ENCODE data around the gene RARS2. TPM values are rescaled to one million over a fixed set of nuclear protein-coding genes. Genes with fewer than 3 reads are reported as not detected.

The RARS2 gene
- total RNA-seq, 5 donors from 2014 or later (not counting 1 experiment from before 2014, with no cell fraction given) = 27.5 to 31.4 (median 28.4) TPM

GRCh38 chr6:87534377-87535047 is 55.3 kb downstream of the RARS2 start:
- CTCF ChIA-PET = no interaction called here
- Histone ChIP-seq H3K27ac (ENCODE audit: low read length) (no peak overlapping the region), H3K9me3 (no peaks in the 10 kb centered on the region), H3K4me3 (ENCODE audit: control insufficient read depth in 1 of 2, extremely low read depth in 1 of 2, low read length in 1 of 2) (no peak overlapping the region), H3K27me3 (replicated peaks in 1 of 2; ENCODE audit: control insufficient read depth in 2 of 2, extremely low read depth in 1 of 2, insufficient read depth in 2 of 2, low read length in 1 of 2) (no peaks in the 10 kb centered on the region), H3K36me3 (ENCODE audit: control insufficient read depth in 2 of 2, extremely low read depth in 1 of 2, insufficient read depth in 1 of 2, low read length in 1 of 2) (peaks cover 0 to 34% of the 10 kb centered on the region in 2 donors), H3K4me1 (ENCODE audit: control insufficient read depth in 1 of 2, extremely low read depth in 1 of 2, insufficient read depth in 2 of 2, low read length in 2 of 2) (no peaks in the 10 kb centered on the region)
- DNase-seq (no peak), ATAC-seq (replicated peaks in 1 of 4) (no peak)
- H3K9me3 Mint-ChIP-seq = peaks cover 0 to 2% (median 0%) of the 10 kb centered on the region in 3 donors
- no peaks in the 10 kb centered on the region for H3K27me3 Mint-ChIP-seq
- peaks cover 5 to 22% (median 12%) of the 10 kb centered on the region in 3 donors for H3K4me1 Mint-ChIP-seq
- POLR2A ChIA-PET = no interaction called here
- H3K27ac Mint-ChIP-seq = no peak overlapping the region
- H3K4me3 Mint-ChIP-seq = no peak overlapping the region
- H3K36me3 Mint-ChIP-seq = peaks cover 48% of the 10 kb centered on the region
- WGBS (ENCODE audit: insufficient coverage) = 100% methylated on average over 2 of the region's 2 CpGs

DNA sequence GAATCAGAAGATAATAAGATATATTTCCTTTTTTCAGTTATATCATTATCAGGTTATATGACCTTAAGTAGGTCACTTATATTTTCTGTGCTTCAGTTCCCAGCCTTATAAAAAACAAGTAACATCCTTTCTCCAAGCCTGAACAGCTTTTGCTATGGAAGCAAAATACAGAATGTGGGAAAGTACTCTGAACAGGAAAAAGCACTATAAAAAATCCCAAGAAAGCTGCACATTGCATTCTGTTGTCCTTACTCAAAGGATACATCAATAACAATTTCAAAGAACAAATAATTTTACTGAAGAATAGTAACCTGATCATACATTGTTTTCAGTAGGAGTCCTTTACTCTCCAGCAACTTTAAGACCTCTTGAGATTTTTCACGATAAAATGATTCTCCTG is 60.6 kb downstream of the RARS2 start:
- no peaks in the 10 kb centered on the region for H3K27me3 ChIP-seq (replicated peaks in 1 of 2; ENCODE audit: control insufficient read depth in 2 of 2, extremely low read depth in 1 of 2, insufficient read depth in 2 of 2, low read length in 1 of 2)
- no peaks in the 10 kb centered on the region for H3K9me3 Mint-ChIP-seq
- H3K9me3 ChIP-seq = no peaks in the 10 kb centered on the region
- POLR2A ChIA-PET = no interaction called here
- CTCF ChIA-PET = no interaction called here
- H3K4me1 Mint-ChIP-seq = peaks cover 10 to 26% (median 17%) of the 10 kb centered on the region in 3 donors
- no CpG with 5 or more reads among the region's 1 CpG for WGBS (ENCODE audit: insufficient coverage)
- H3K4me3 Mint-ChIP-seq = no peak overlapping the region
- H3K27me3 Mint-ChIP-seq = no peaks in the 10 kb centered on the region
- H3K27ac Mint-ChIP-seq = peak overlapping the region; percentile 16 to 53
- H3K36me3 ChIP-seq (ENCODE audit: control insufficient read depth in 2 of 2, extremely low read depth in 1 of 2, insufficient read depth in 1 of 2, low read length in 1 of 2) = peaks cover 5 to 37% of the 10 kb centered on the region in 2 donors
- H3K36me3 Mint-ChIP-seq = peaks cover 46% of the 10 kb centered on the region
- DNase-seq = no peak
- no peak overlapping the region for H3K4me3 ChIP-seq (ENCODE audit: control insufficient read depth in 1 of 2, extremely low read depth in 1 of 2, low read length in 1 of 2)
- no peaks in the 10 kb centered on the region for H3K4me1 ChIP-seq (ENCODE audit: control insufficient read depth in 1 of 2, extremely low read depth in 1 of 2, insufficient read depth in 2 of 2, low read length in 2 of 2)
- H3K27ac ChIP-seq (ENCODE audit: low read length) = no peak overlapping the region
- ATAC-seq (replicated peaks in 1 of 4) = no peak

DNA sequence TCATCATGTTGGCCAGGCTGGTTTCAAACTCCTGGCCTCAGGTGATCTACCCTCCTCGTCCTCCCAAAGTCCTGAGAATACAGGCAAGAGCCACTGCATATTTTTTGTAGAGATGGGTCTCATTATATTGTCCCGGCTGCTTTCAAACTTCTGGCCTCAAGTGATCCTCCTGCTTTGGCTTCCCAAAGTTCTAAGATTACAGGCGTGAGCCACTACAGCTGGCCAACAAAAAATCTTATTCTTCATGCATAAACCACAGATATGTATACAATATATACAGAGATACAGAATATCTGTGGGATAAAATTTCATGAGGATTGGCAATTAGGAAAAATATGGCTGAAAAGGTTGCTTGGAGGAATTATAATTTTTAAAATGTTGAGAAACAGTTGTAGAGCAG is 67.1 kb downstream of the RARS2 start:
- ChIA-PET CTCF (interaction anchor here in 1 of 2 donors (0.7 kb wide), 1 partner anchor 382 kb away, joined by 5 read pairs; no protein-coding TSS in a partner anchor), POLR2A (interaction anchor here in 1 of 2 donors (0.7 kb wide), 1 partner anchor 1346 kb away, joined by 15 read pairs; no protein-coding TSS in a partner anchor)
- H3K36me3 ChIP-seq (ENCODE audit: control insufficient read depth in 2 of 2, extremely low read depth in 1 of 2, insufficient read depth in 1 of 2, low read length in 1 of 2) = peaks cover 2 to 47% of the 10 kb centered on the region in 2 donors
- H3K27me3 ChIP-seq (replicated peaks in 1 of 2; ENCODE audit: control insufficient read depth in 2 of 2, extremely low read depth in 1 of 2, insufficient read depth in 2 of 2, low read length in 1 of 2) = no peaks in the 10 kb centered on the region
- no peak for ATAC-seq (replicated peaks in 1 of 4)
- peaks cover 39% of the 10 kb centered on the region for H3K36me3 Mint-ChIP-seq
- H3K27ac Mint-ChIP-seq = no peak overlapping the region
- H3K9me3 ChIP-seq = no peaks in the 10 kb centered on the region
- no CpG with 5 or more reads among the region's 3 CpGs for WGBS (ENCODE audit: insufficient coverage)
- DNase-seq = no peak
- H3K4me3 Mint-ChIP-seq = no peak overlapping the region
- H3K4me1 Mint-ChIP-seq = peaks cover 0 to 6% (median 2%) of the 10 kb centered on the region in 3 donors
- no peak overlapping the region for H3K4me3 ChIP-seq (ENCODE audit: control insufficient read depth in 1 of 2, extremely low read depth in 1 of 2, low read length in 1 of 2)
- no peaks in the 10 kb centered on the region for H3K4me1 ChIP-seq (ENCODE audit: control insufficient read depth in 1 of 2, extremely low read depth in 1 of 2, insufficient read depth in 2 of 2, low read length in 2 of 2)
- no peak overlapping the region for H3K27ac ChIP-seq (ENCODE audit: low read length)
- no peaks in the 10 kb centered on the region for H3K9me3 Mint-ChIP-seq
- H3K27me3 Mint-ChIP-seq = no peaks in the 10 kb centered on the region

GRCh38 chr6:87518453-87518852 is 71.3 kb downstream of the RARS2 start:
- Mint-ChIP-seq H3K27ac (no peak overlapping the region), H3K9me3 (no peaks in the 10 kb centered on the region), H3K4me3 (no peak overlapping the region), H3K36me3 (peaks cover 55% of the 10 kb centered on the region), H3K4me1 (peaks cover 10 to 14% (median 12%) of the 10 kb centered on the region in 3 donors), H3K27me3 (no peaks in the 10 kb centered on the region)
- 100% methylated on average over 4 of the region's 8 CpGs for WGBS (ENCODE audit: insufficient coverage)
- H3K36me3 ChIP-seq (ENCODE audit: control insufficient read depth in 2 of 2, extremely low read depth in 1 of 2, insufficient read depth in 1 of 2, low read length in 1 of 2) = peaks cover 0 to 52% of the 10 kb centered on the region in 2 donors
- H3K4me3 ChIP-seq (ENCODE audit: control insufficient read depth in 1 of 2, extremely low read depth in 1 of 2, low read length in 1 of 2) = no peak overlapping the region
- no peak overlapping the region for H3K27ac ChIP-seq (ENCODE audit: low read length)
- ChIA-PET CTCF (interaction anchor here in 1 of 2 donors (0.6 kb wide), 1 partner anchor 18 kb away, joined by 4 read pairs; no protein-coding TSS in a partner anchor), POLR2A (no interaction called here)
- no peaks in the 10 kb centered on the region for H3K27me3 ChIP-seq (replicated peaks in 1 of 2; ENCODE audit: control insufficient read depth in 2 of 2, extremely low read depth in 1 of 2, insufficient read depth in 2 of 2, low read length in 1 of 2)
- ATAC-seq (replicated peaks in 1 of 4) = no peak
- no peaks in the 10 kb centered on the region for H3K9me3 ChIP-seq
- no peaks in the 10 kb centered on the region for H3K4me1 ChIP-seq (ENCODE audit: control insufficient read depth in 1 of 2, extremely low read depth in 1 of 2, insufficient read depth in 2 of 2, low read length in 2 of 2)
- DNase-seq = no peak

DNA sequence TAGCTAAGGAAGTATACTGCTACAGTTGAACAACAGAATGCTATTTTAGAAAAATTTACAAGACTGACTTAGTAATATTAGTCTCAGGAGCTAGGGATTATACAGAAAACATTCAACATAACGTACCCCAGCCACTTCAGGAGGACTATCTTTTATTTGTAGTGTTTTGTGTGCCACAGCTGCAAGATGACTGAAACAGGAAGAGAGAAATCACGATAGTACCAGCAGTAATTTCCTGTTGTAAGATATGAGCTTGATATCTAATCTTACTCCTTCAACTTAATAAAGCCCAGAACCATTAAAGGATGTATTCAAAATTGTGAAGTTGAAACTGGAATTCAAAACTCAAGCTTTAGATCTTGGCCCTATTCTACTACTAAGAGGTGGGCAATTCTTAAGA is 75.0 kb downstream of the RARS2 start:
- CTCF ChIA-PET = interaction anchor here in 1 of 2 donors (0.6 kb wide), 1 partner anchor 8 kb away, joined by 3 read pairs; no protein-coding TSS in a partner anchor
- Mint-ChIP-seq H3K9me3 (no peaks in the 10 kb centered on the region), H3K4me1 (peaks cover 10 to 14% (median 12%) of the 10 kb centered on the region in 3 donors), H3K36me3 (peaks cover 52% of the 10 kb centered on the region), H3K27me3 (no peaks in the 10 kb centered on the region), H3K27ac (peak overlapping the region; percentile 73 to 79), H3K4me3 (no peak overlapping the region)
- ATAC-seq (replicated peaks in 1 of 4) = peak in 1 of 4 experiments; percentile 30
- no CpG with 5 or more reads among the region's 2 CpGs for WGBS (ENCODE audit: insufficient coverage)
- Histone ChIP-seq H3K4me3 (ENCODE audit: control insufficient read depth in 1 of 2, extremely low read depth in 1 of 2, low read length in 1 of 2) (no peak overlapping the region), H3K36me3 (ENCODE audit: control insufficient read depth in 2 of 2, extremely low read depth in 1 of 2, insufficient read depth in 1 of 2, low read length in 1 of 2) (peaks cover 5 to 54% of the 10 kb centered on the region in 2 donors), H3K27me3 (replicated peaks in 1 of 2; ENCODE audit: control insufficient read depth in 2 of 2, extremely low read depth in 1 of 2, insufficient read depth in 2 of 2, low read length in 1 of 2) (no peaks in the 10 kb centered on the region), H3K9me3 (no peaks in the 10 kb centered on the region), H3K4me1 (ENCODE audit: control insufficient read depth in 1 of 2, extremely low read depth in 1 of 2, insufficient read depth in 2 of 2, low read length in 2 of 2) (no peaks in the 10 kb centered on the region), H3K27ac (ENCODE audit: low read length) (no peak overlapping the region)
- no peak for DNase-seq
- POLR2A ChIA-PET = no interaction called here

- peak overlapping the region; percentile 24 to 56 for H3K27ac Mint-ChIP-seq
- ChIA-PET POLR2A (interaction anchor here in 1 of 2 donors (0.6 kb wide), 1 partner anchor 362 kb away, joined by 4 read pairs; no protein-coding TSS in a partner anchor), CTCF (interaction anchor here in 1 of 2 donors (0.6 kb wide), 3 partner anchors 10 to 1735 kb away, joined by 3 to 8 read pairs (median 3); no protein-coding TSS in a partner anchor)
- Histone ChIP-seq H3K9me3 (no peaks in the 10 kb centered on the region), H3K4me1 (ENCODE audit: control insufficient read depth in 1 of 2, extremely low read depth in 1 of 2, insufficient read depth in 2 of 2, low read length in 2 of 2) (no peaks in the 10 kb centered on the region), H3K27me3 (replicated peaks in 1 of 2; ENCODE audit: control insufficient read depth in 2 of 2, extremely low read depth in 1 of 2, insufficient read depth in 2 of 2, low read length in 1 of 2) (no peaks in the 10 kb centered on the region), H3K36me3 (ENCODE audit: control insufficient read depth in 2 of 2, extremely low read depth in 1 of 2, insufficient read depth in 1 of 2, low read length in 1 of 2) (peaks cover 0 to 30% of the 10 kb centered on the region in 2 donors), H3K4me3 (ENCODE audit: control insufficient read depth in 1 of 2, extremely low read depth in 1 of 2, low read length in 1 of 2) (no peak overlapping the region), H3K27ac (ENCODE audit: low read length) (no peak overlapping the region)
- peaks cover 6 to 9% (median 6%) of the 10 kb centered on the region in 3 donors for H3K4me1 Mint-ChIP-seq
- H3K4me3 Mint-ChIP-seq = no peak overlapping the region
- DNase-seq = no peak
- no CpG with 5 or more reads among the region's 1 CpG for WGBS (ENCODE audit: insufficient coverage)
- no peaks in the 10 kb centered on the region for H3K9me3 Mint-ChIP-seq
- no peaks in the 10 kb centered on the region for H3K27me3 Mint-ChIP-seq
- ATAC-seq (replicated peaks in 1 of 4) = no peak
- H3K36me3 Mint-ChIP-seq = peaks cover 41% of the 10 kb centered on the region
Observed at GRCh38 chr6:87504441-87504840, 85.3 kb downstream of the RARS2 start.
